ENCODE data around the gene GREB1. TPM values are rescaled to one million over a fixed set of nuclear protein-coding genes. Genes with fewer than 3 reads are reported as not detected.

The GREB1 gene
- total and polyA plus RNA-seq, 2 of the 4 experiments (the other 2 are of a cell fraction), result 0.05 TPM; not detected in 1

DNA sequence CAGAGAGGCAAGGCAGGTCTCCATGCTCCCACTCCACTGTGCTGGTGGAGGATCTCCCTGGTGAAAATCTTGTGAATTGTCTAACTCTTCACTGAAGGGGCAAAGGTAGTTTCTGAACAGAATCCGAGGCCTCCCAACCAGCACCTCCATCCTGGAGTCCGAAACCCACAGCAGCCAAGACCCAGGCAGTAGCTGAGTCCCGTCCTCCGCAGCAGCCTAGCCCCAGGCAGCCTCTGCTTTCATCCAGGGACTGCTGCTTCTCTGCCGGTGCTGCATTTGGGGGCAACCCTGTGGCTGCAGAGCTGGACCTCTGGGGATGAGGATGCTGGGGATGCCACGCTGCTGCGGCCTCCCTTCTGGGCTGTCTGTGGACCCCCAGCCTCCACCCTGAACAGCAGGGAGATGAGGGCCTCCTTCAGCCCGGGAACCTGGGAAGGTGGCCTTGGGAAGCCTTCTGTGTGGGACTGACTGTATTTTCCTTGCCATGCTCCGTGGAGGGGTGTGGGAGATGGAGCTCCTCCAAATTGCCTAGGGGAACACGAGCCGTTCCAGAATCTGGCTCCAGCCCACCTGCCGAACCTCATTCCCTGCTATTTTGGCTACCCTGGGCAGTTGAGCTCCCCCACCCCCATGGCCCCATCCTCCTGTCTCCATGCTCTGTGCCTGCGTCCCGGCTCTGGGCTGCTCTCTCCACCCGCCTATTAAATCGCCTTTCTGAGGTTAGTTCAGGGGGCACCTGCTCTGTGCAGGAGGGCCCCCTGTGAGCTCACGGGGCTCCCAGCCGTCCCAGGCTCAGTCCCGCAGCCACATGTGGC is 48.2 kb downstream of the GREB1 start:
- H3K4me2 ChIP-seq (ENCODE audit: low read depth, low read length), result no peak overlapping the region
- H3K14ac ChIP-seq (replicated peaks; ENCODE audit: low read depth, low read length), result no peak overlapping the region
- no peak overlapping the region for H3K27ac ChIP-seq (ENCODE audit: insufficient read depth, low read length)
- no peak overlapping the region for H3K9ac ChIP-seq (ENCODE audit: low read depth, low read length)
- H3K4me3 ChIP-seq (ENCODE audit: insufficient read depth, low read depth, low read length), result no peak overlapping the region
- H3K9me1 ChIP-seq (ENCODE audit: insufficient read depth, low read length), result no peaks in the 10 kb centered on the region
- H4K8ac ChIP-seq (ENCODE audit: low read depth in 2 of 2, low read length in 2 of 2), result no peak overlapping the region
- peak overlapping the region; percentile 27 for H2AFZ ChIP-seq (replicated peaks; ENCODE audit: low read length, poor library complexity)
- H2BK20ac ChIP-seq (ENCODE audit: low read depth, low read length), result no peak overlapping the region
- TF ChIP-seq, protein P1, sequence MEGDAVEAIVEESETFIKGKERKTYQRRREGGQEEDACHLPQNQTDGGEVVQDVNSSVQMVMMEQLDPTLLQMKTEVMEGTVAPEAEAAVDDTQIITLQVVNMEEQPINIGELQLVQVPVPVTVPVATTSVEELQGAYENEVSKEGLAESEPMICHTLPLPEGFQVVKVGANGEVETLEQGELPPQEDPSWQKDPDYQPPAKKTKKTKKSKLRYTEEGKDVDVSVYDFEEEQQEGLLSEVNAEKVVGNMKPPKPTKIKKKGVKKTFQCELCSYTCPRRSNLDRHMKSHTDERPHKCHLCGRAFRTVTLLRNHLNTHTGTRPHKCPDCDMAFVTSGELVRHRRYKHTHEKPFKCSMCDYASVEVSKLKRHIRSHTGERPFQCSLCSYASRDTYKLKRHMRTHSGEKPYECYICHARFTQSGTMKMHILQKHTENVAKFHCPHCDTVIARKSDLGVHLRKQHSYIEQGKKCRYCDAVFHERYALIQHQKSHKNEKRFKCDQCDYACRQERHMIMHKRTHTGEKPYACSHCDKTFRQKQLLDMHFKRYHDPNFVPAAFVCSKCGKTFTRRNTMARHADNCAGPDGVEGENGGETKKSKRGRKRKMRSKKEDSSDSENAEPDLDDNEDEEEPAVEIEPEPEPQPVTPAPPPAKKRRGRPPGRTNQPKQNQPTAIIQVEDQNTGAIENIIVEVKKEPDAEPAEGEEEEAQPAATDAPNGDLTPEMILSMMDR (conservative IDR thresholded peaks at IDR 0.05; ENCODE audit: low read depth, low read length), result no peak
- TF ChIP-seq NFE2L2 (IDR thresholded peaks at IDR 0.05; ENCODE audit: low read depth, low read length), result no peak
- TF ChIP-seq RCOR1 (IDR thresholded peaks at IDR 0.05; ENCODE audit: insufficient replicate concordance, low read length), result no peak
- no peak for TF ChIP-seq FOS (IDR thresholded peaks at IDR 0.05; ENCODE audit: low read depth, low read length)
- no peak for TF ChIP-seq RFX5 (IDR thresholded peaks at IDR 0.05; ENCODE audit: low read depth, low read length)
- TF ChIP-seq RAD21 (IDR thresholded peaks at IDR 0.05; ENCODE audit: low read length), result no peak
- TF ChIP-seq MAZ (IDR thresholded peaks at IDR 0.05; ENCODE audit: borderline replicate concordance, low read depth, low read length), result no peak
- TF ChIP-seq MAFK (IDR thresholded peaks at IDR 0.05; ENCODE audit: low read depth, low read length), result no peak
- TF ChIP-seq MXI1 (IDR thresholded peaks at IDR 0.05; ENCODE audit: borderline replicate concordance, low read depth, low read length), result no peak
- TF ChIP-seq POLR2A (IDR thresholded peaks at IDR 0.05; ENCODE audit: low read depth, low read length), result no peak
- H2BK5ac ChIP-seq (ENCODE audit: low read depth, low read length, poor library complexity, severe bottlenecking), result no peak overlapping the region
- H3K4ac ChIP-seq (ENCODE audit: low read depth, low read length), result no peak overlapping the region
- no TSS peak for BruUV-seq (replicated peaks)
- intact Hi-C loops (cut with micrococcal nuclease), result loop anchor here (10.0 kb wide), 1 partner anchor 347 kb away; no protein-coding TSS in a partner anchor
- peaks cover 2% of the 10 kb centered on the region; the same call in 1 of the 2 replicates for H3K4me1 ChIP-seq (ENCODE audit: control insufficient read depth, insufficient read depth, low read length)
- ChIA-PET CTCF (interaction anchor here (0.7 to 1.8 kb wide), 3 partner anchors 19 to 449 kb away, joined by 4 to 12 read pairs (median 8); a partner anchor contains a TSS), POLR2A (ENCODE audit: unreplicated experiment) (no interaction called here)
- H2AK9ac ChIP-seq (replicated peaks; ENCODE audit: low read depth, low read length, poor library complexity), result no peak overlapping the region
- no peak overlapping the region for H2BK15ac ChIP-seq (ENCODE audit: low read depth, low read length)
- no peak overlapping the region for H2BK120ac ChIP-seq (ENCODE audit: low read depth, low read length)
- no peak overlapping the region for H4K91ac ChIP-seq (ENCODE audit: insufficient read depth, low read depth, low read length)
- in situ Hi-C loops (cut with MboI; ENCODE audit: low sequenced_read_pairs), result loop anchor here (5.0 to 10.0 kb wide), 3 partner anchors 105 to 747 kb away; no protein-coding TSS in a partner anchor
- no peaks in the 10 kb centered on the region for H3K79me1 ChIP-seq (ENCODE audit: low read depth in 1 of 2, low read length in 2 of 2)
- DNase-seq, result no peak
- 66% methylated on average over 4 of the region's 19 CpGs; no CpG with 5 or more reads in 1 of the 2 experiments for WGBS, 2 experiments (ENCODE audit: extremely low coverage in 2 of 2, insufficient read length in 1 of 2)
- no peaks in the 10 kb centered on the region for H3K9me3 ChIP-seq (ENCODE audit: control insufficient read depth, insufficient read depth, low read length)
- no peaks in the 10 kb centered on the region for H3K36me3 ChIP-seq (ENCODE audit: control insufficient read depth, insufficient read depth, low read length)
- H3K23ac ChIP-seq (ENCODE audit: low read depth, low read length), result no peak overlapping the region
- no peak overlapping the region for H4K5ac ChIP-seq (ENCODE audit: low read depth, low read length)
- H3K27me3 ChIP-seq (ENCODE audit: control insufficient read depth, insufficient read depth, low read length), result peaks cover 40% of the 10 kb centered on the region
- no peak for ATAC-seq (ENCODE audit: low read depth)
- H3K56ac ChIP-seq (ENCODE audit: extremely low read depth, insufficient read depth, low read length), result no peak overlapping the region
- no peaks in the 10 kb centered on the region for H4K20me1 ChIP-seq (ENCODE audit: insufficient read depth, low read length)
- H3K18ac ChIP-seq (ENCODE audit: low read depth, low read length), result no peak overlapping the region
- no peak overlapping the region for H2AK5ac ChIP-seq (ENCODE audit: low read depth, low read length)
- dilution Hi-C loops (cut with HindIII; ENCODE audit: low sequenced_read_pairs, unreplicated experiment), result no loop called here

Measured in IMR-90 (cell line).